Measurements from ENCODE around the gene FAAH.

The FAAH gene

GRCh38 chr1:46409063-46409372, 14.9 kb downstream of the FAAH start:
- TF ChIP-seq YY1 (IDR thresholded peaks at IDR 0.05; ENCODE audit: low read depth) (no peak), CEBPB (IDR thresholded peaks at IDR 0.05) (no peak), RAD21 (IDR thresholded peaks at IDR 0.05; ENCODE audit: low read depth) (no peak), TCF12 (IDR thresholded peaks at IDR 0.05; ENCODE audit: low read depth) (no peak), FOXM1 (IDR thresholded peaks at IDR 0.05; ENCODE audit: borderline replicate concordance, low read depth) (no peak), MAX (IDR thresholded peaks at IDR 0.05) (no peak), ZBTB7A (IDR thresholded peaks at IDR 0.05; ENCODE audit: low read depth) (no peak), EP300 (IDR thresholded peaks at IDR 0.05; ENCODE audit: borderline replicate concordance) (no peak), TEAD4 (IDR thresholded peaks at IDR 0.05) (no peak), REST (IDR thresholded peaks at IDR 0.05; ENCODE audit: low read depth) (no peak), USF1 (IDR thresholded peaks at IDR 0.05) (no peak), CREB1 (IDR thresholded peaks at IDR 0.05; ENCODE audit: low read depth) (no peak), EGR1 (IDR thresholded peaks at IDR 0.05) (no peak), NFIC (IDR thresholded peaks at IDR 0.05) (no peak), TAF1 (IDR thresholded peaks at IDR 0.05; ENCODE audit: low read depth) (no peak)

- TF ChIP-seq TEAD4 (IDR thresholded peaks at IDR 0.05) (no peak), RAD21 (IDR thresholded peaks at IDR 0.05; ENCODE audit: low read depth) (no peak), YY1 (IDR thresholded peaks at IDR 0.05; ENCODE audit: low read depth) (no peak), MAX (IDR thresholded peaks at IDR 0.05) (no peak), EP300 (IDR thresholded peaks at IDR 0.05; ENCODE audit: borderline replicate concordance) (no peak), TAF1 (IDR thresholded peaks at IDR 0.05; ENCODE audit: low read depth) (no peak), FOXM1 (IDR thresholded peaks at IDR 0.05; ENCODE audit: borderline replicate concordance, low read depth) (no peak), TCF12 (IDR thresholded peaks at IDR 0.05; ENCODE audit: low read depth) (no peak), REST (IDR thresholded peaks at IDR 0.05; ENCODE audit: low read depth) (no peak), NFIC (IDR thresholded peaks at IDR 0.05) (no peak), ZBTB7A (IDR thresholded peaks at IDR 0.05; ENCODE audit: low read depth) (no peak), CEBPB (IDR thresholded peaks at IDR 0.05) (no peak), CREB1 (IDR thresholded peaks at IDR 0.05; ENCODE audit: low read depth) (no peak), EGR1 (IDR thresholded peaks at IDR 0.05) (no peak), USF1 (IDR thresholded peaks at IDR 0.05) (no peak)
Measured at GRCh38 chr1:46410156-46411009, 16.3 kb downstream of the FAAH start.

GRCh38 chr1:46411010-46411405, 16.9 kb downstream of the FAAH start:
- TF ChIP-seq TCF12 (IDR thresholded peaks at IDR 0.05; ENCODE audit: low read depth) (no peak), CEBPB (IDR thresholded peaks at IDR 0.05) (no peak), ZBTB7A (IDR thresholded peaks at IDR 0.05; ENCODE audit: low read depth) (no peak), EGR1 (IDR thresholded peaks at IDR 0.05) (no peak), REST (IDR thresholded peaks at IDR 0.05; ENCODE audit: low read depth) (no peak), FOXM1 (IDR thresholded peaks at IDR 0.05; ENCODE audit: borderline replicate concordance, low read depth) (no peak), RAD21 (IDR thresholded peaks at IDR 0.05; ENCODE audit: low read depth) (no peak), TAF1 (IDR thresholded peaks at IDR 0.05; ENCODE audit: low read depth) (no peak), TEAD4 (IDR thresholded peaks at IDR 0.05) (no peak), CREB1 (IDR thresholded peaks at IDR 0.05; ENCODE audit: low read depth) (no peak), USF1 (IDR thresholded peaks at IDR 0.05) (no peak), NFIC (IDR thresholded peaks at IDR 0.05) (no peak)
